Omental fat pad (tissue), 4 donors: ENCODE measurements around the gene DHX30. TPM values are rescaled to one million over a fixed set of nuclear protein-coding genes. Genes with fewer than 3 reads are reported as not detected.

Experiments
- ATAC-seq: fragments of 150-250 bp; one replicate; pipeline ENCODE4 v1.9.1; 2016; ENCODE audit warnings: mild to moderate bottlenecking, moderate library complexity; ENCODE audit not compliant: low FRiP score
- DNase-seq: peaks from one replicate; pipeline ENCODE4 v3.0.0-alpha.2; 2019; ENCODE audit warnings: low spot score
- total RNA-seq, 4 donors: library from RNA; depleted of rRNA; stranded (reverse); fragments of >200 nt; gene quantifications; one replicate each; pipeline ENCODE4 v1.1.0, GENCODE V29; 2016
- TF ChIP-seq, protein P1 (sequence below), 3 donors: fragments of 450-650 bp; IDR thresholded peaks; one replicate each; pipeline ENCODE4 v1.5.1; 2016 to 2017; ENCODE audit warnings: antibody characterized with exemption in 3 of 3, mild to moderate bottlenecking in 3 of 3, moderate library complexity in 2 of 3

DHX30 gene
- total RNA-seq, 4 donors from 2014 or later: 43.4 to 91.7 (median 51.5) TPM

DNA sequence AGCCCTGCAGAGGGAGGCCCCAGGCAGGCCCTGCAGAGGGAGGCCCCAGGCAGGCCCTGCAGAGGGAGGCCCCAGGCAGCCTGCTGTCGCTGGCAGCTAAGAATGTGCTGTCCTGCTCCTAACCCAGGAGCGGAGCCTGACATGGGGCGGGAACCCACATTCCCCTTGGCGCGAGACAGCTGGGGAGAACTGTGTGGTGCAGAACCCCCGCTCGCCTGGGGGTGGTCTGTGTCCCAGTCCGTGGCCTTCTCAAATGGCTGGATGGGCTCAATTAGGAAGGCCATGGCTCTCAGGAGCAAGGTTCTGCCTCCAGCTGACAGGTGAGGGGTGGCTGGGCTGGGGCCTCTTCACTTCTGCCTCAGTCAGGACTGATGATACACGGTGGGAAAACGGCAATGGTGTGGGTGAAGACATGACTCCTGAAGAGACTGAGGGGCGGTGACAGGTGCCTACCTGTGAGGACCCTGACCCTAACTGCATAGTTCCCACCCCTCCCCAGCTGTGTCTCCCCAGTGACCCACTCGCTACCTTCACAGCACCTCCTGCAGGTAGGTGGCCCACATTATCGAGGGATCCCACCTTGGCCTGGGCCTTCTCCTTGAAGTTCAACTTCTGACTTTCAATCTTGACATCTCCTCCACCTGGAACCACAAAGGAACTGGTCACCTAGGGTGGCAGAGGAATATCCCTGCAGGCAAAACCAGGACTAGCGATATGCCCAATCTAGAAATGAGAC is 52.0 kb downstream of the DHX30 start:
- TF ChIP-seq, protein P1, sequence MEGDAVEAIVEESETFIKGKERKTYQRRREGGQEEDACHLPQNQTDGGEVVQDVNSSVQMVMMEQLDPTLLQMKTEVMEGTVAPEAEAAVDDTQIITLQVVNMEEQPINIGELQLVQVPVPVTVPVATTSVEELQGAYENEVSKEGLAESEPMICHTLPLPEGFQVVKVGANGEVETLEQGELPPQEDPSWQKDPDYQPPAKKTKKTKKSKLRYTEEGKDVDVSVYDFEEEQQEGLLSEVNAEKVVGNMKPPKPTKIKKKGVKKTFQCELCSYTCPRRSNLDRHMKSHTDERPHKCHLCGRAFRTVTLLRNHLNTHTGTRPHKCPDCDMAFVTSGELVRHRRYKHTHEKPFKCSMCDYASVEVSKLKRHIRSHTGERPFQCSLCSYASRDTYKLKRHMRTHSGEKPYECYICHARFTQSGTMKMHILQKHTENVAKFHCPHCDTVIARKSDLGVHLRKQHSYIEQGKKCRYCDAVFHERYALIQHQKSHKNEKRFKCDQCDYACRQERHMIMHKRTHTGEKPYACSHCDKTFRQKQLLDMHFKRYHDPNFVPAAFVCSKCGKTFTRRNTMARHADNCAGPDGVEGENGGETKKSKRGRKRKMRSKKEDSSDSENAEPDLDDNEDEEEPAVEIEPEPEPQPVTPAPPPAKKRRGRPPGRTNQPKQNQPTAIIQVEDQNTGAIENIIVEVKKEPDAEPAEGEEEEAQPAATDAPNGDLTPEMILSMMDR (IDR thresholded peaks at IDR 0.05): no peak
- no peak for DNase-seq

DNA sequence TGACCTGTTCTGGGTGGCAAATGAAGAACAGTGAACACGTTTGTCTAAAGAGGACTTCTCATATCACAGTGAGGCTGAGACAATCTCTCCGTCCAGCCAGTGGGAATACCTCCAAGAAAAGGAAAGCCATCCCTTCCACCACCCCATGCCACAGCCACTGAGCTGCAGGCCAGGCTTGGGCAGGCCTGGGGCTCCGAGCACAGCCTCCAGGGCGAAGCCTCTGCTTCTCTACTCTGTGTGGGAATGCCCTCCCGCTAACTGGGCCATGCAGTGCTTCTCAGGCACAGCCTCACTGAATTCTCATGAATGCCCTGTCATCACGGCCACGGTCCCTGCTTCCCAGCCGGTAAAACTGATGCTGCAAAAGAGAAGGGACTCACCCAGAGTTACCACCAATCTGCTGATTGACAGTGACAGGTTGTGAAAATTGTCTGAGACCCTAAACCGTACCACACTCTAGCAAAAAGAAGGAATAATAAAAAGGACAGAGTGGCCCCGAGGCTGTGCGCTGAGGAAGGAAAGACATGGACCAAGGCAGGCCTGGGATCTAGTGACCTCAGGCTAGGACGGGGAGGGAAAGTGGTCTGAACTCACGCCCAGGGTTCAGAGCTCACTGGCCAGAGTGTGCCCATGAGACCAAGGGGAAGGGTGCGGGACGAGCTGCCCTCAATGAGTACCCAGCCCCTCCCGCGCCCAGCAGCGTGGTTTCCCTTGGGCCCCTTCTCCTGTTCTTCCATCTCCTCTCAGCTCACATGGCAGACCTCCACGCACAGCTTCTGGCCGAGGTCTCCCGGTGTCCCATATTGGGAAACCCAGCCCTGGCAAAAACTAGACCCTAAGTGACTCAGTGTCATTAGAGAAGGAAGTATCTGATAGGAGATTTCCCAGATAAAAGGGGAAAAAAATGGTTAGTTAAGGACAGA is 52.8 kb downstream of the DHX30 start:
- DNase-seq (no peak), ATAC-seq (no peak)
- TF ChIP-seq, protein P1 (IDR thresholded peaks at IDR 0.05): no peak

More for the DNA sequence above, 52.0 kb downstream of the DHX30 start:
- no peak for ATAC-seq

DNA sequence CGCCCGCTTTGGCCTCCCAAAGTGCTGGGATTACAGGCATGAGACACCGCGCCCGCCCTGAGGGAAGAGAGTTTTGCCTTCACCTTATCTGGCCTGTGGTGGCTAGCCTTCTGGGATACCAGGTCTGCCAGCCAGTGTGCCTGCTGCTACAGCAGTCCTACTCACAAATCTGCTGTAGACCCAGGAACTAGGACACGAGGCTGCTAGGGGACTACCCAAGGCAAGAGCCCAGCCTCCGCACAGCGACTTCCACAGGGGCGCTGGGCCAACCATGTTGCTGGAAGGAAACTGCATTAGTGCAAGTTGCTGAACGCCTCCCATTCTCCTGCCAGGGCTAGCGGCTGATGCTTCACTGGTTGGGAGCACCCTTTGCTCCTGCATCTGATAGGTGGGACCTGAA is 53.7 kb downstream of the DHX30 start:
- DNase-seq (no peak), ATAC-seq (no peak)
- TF ChIP-seq, protein P1 (IDR thresholded peaks at IDR 0.05): no peak

DNA sequence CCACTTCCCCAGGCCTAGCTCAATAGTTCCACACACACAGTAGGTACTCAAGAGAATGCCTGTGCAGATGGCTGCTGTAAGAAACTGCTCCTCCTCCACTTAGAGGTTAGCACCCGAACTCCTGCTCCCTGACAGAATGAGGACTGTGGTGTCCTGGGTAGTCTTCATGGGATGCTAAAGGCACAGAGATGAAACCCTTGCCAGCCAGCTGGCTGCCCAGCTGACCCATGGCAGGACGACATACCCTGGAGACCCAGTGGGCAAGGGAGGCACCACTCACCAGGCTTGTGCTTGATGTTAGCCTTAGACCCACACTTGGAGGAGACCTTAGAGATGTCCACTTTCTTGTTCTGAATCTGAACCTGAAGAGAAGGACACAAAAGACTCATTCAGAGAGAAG is 54.2 kb downstream of the DHX30 start:
- DNase-seq (no peak), ATAC-seq (no peak)
- TF ChIP-seq, protein P1 (IDR thresholded peaks at IDR 0.05): no peak

DNA sequence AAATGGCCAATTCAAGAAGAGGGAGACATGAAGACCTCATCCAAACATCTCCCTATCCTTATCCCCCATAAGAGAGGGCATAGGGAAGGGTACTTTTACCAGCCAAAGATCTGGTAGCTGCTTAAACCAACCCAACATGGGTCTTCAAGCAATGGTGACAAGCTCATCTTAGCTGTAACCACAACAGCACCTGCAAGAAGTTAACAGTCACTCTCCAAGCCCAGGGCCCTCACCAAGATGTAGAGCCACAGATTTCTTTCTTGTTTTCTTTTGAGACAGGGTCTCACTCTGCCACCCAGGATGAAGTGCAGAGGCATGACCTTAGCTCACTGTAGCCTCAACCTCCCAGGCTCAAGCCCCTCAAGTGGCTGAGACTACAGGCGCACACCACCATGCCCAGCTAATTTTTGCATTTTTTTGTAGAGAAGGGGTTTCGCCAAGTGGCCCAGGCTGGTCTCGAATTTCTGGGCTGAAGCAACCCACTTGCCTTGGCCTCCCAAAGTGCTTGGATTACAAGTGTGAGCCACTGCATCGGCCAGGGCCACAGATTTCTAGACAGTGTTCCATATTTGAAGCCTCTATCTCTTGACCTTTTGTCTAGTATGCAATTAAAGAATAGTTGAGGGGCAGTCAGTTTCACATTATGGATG is 57.1 kb downstream of the DHX30 start:
- TF ChIP-seq, protein P1 (IDR thresholded peaks at IDR 0.05): no peak
- ATAC-seq: no peak

DNA sequence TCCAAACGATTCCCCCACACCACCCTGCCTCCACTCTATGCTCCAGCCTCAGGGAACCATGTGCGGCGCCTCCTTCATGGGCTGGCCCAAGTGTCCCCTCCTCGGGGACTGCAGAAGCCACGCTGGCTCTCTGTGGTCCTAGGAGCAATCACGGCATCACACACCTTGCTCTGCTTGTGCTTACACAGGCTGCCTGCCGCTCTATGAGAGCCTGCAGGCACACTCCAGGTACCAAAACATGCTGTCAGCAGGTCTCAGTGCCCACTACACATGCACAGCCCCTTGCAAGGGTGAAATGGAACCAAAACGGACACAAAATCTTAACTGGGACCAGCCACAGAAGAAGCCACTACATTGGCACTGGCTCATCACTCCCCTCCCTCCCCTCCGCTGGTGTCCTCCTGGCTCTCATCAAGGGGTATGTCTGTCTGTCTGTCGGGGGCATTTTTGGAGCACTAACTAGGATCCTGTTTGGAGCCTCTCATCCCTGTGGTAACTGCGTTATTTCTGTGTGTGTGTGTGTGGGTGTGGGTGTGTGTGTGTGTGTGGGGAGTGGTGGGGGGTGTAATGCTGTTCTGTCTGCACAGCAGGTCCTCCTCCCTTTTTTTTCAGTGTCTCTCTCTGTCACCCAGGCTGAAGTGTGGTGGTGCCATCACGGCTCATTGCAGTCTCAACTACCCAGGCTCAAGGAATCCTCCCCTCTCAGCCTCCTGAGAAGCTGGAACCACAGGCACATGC is 60.6 kb downstream of the DHX30 start:
- ATAC-seq (no peak), DNase-seq (no peak)
- TF ChIP-seq, protein P1 (IDR thresholded peaks at IDR 0.05): no peak

More for the DNA sequence above, 57.1 kb downstream of the DHX30 start:
- no peak for DNase-seq
